GM21360 (cell line): ENCODE results near the gene ACER1.
"Not testable (repeated sequence)": the region's sequence is repeated elsewhere in the genome, so short reads cannot be mapped to it uniquely, and the experiment has no call there.

Source experiments
- ATAC-seq: cut with Tn5 transposase; IDR thresholded peaks from one replicate; pipeline ENCODE4 v1.9.1; 2021; ENCODE audit warnings: mild to moderate bottlenecking, moderate library complexity; ENCODE audit not compliant: unreplicated experiment

ACER1 gene

DNA sequence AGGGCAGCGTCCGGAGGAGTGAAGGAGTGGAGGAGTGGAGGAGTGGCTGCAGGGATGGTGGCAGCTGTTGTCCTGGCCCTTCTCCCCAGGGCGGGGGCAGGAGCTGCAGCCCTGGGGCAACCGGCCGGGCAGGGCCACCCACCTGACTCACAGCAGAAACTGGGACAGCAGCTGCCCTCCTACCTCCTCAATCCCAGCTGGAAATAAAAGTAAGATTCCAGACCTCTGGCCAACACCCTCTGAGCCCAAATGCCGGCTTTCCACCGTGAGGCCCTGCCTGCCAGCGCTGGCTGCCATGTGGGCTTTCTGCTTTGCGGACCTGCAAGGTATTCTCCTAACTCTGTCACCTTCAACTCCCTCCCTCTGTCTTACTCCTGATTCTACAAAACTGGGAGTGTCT is 24.6 kb upstream of the ACER1 start:
- no peak for ATAC-seq

DNA sequence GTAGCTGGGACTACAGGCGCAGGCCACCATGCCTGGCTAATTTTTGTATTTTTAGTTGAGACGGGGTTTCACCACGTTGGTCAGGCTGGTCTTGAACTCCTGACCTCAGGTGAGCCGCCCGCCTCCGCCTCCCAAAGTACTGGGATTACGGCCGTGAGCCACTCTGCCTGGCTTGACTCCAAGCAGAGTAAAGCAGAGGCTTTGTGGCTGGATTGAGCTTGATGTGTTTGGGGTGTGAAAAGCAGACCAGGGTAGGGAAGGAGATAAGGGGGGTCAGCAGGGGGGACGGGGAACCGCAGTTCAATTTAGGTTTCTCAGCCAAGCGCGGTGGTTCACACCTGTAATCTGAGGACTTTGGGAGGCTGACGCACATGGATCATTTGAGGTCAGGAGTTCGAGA is 23.8 kb upstream of the ACER1 start:
- no peak for ATAC-seq

DNA sequence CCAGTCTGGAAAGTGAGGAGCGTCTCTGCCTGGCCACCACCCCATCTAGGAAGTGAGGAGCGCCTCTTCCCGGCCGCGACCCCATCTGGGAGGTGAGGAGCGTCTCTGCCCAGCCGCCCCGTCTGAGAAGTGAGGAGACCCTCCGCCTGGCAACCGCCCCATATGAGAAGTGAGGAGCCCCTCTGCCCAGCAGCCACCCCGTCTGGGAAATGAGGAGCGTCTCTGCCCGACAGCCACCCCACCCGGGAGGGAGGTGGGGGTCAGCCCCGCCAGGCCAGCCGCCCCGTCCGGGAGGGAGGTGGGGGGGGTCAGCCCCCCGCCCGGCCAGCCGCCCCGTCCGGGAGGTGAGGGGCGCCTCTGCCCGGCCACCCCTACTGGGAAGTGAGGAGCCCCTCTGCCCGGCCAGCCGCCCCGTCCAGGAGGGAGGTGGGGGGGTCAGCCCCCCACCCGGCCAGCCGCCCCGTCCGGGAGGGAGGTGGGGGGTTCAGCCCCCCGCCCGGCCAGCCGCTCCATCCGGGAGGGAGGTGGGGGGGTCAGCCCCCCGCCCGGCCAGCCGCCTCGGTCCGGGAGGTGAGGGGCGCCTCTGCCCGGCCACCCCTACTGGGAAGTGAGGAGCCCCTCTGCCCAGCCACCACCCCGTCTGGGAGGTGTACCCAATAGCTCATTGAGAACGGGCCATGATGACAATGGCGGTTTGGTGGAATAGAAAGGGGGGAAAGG is 22.1 kb upstream of the ACER1 start:
- ATAC-seq = not testable (repeated sequence)

GRCh38 chr19:6354098-6354674 is 20.8 kb upstream of the ACER1 start:
- no peak for ATAC-seq

DNA sequence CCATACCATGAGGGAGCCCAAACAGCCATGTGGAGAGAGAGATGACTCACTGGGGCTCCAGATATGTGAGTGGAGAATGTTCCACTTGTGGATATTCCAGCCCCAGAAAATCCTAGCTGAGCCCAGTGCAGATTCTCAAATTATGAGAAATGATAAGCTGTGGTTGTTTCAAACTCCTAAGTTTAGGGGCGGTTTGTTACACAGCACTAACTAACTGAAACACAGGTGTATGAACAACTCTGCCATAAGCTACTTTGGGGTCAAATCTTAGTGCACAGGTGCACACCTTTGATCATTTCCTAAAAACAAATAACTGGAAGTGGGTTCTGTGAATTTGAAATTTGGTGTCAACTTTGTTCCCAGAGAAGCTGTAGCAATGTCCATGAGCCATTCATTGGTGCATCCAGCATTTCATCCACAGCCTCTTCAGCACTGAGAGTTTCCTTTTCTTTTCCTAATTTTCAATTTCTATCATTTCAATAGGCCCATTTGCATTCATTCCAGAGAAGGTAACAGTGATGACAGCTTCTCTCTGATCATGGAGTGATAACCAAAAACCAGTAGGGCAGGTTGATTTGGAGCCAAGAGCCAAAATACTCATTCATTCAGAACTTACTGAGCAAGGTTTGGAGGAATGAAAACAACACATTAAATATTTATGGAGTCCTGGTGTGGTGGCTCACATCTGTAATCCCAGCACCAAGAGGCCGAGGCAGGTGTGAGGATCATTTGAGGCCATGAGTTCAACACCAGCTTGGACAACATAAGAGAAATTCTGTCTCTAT is 19.2 kb upstream of the ACER1 start:
- no peak for ATAC-seq

DNA sequence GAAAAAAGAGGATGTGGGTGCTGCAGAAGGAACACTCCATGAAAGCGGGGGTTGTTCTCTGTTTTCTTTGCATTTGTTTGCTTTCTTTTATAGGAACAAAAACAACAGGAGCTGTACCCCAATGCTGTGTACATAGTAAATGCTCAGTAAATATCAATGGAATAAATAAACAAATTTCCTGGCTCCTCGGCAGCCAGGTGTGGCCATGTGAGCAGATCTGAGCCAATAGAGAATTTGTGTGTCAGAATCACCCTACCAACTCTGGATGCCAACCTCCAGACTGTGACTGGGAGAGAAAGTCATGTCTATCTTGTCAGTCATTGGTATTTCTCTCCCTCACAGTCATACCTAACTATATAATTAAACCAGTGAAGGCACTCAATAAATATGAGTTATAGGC is 17.3 kb upstream of the ACER1 start:
- no peak for ATAC-seq

DNA sequence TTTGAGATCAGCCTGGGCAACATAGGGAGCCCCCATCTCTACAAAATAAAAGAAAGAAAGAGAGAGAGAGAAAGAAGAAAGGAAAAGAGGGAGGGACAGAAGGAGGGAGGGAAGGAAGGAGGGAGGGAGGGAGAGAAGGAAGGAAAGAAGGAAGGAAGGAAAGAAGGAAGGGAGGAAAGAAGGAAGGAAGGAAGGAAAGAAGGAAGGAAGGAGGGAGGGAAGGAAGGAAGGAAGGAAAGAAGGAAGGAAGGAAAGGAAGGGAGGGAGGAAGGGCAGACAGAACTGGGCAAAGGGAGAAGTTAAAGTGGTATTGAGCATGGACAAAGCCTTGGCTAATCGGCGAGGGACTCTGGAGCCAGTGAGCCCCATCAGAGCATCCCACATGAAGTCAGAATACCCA is 15.9 kb upstream of the ACER1 start:
- not testable (repeated sequence) for ATAC-seq

DNA sequence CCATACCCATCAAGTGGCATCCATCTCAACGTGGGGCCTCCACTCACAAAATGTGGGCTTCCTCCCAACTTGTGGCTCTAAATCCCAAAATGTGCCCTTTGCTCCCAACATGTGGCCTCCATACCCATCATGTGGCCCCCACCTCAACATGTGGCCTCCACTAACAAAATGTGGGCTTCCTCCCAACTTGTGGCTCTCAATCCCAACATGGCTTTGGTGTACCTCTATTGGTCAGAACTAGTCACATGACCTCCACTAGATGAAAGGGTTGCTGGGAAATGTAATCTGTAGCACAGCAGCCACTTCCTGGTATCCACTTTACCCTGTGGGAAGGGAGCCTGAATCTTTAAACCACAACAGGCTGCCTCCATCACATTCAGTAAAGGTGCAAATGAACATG is 10.1 kb upstream of the ACER1 start:
- ATAC-seq = no peak

- ATAC-seq = no peak
Measured at GRCh38 chr19:6340493-6341201, 7.2 kb upstream of the ACER1 start.

- no peak for ATAC-seq
Measured at GRCh38 chr19:6334490-6335285, 1.3 kb upstream of the ACER1 start.

DNA sequence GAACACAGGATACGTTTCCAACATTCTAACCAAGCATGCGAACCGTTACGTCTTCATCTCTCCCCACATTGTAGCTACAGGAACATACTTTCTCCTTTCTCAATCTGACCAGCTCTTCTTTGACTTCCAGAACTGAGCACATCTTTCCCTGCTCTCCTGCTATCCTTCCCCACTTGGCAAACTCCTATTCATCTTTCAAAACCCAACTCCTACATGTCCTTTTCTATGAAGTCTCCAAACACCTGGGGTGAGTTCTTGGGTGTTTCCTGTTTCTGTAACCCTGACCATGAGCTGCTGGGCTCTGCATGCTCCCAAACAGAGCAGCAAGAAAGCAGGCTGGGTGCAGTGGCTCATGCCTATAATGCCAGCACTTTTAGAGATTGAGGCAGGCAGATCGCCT is 6.6 kb downstream of the ACER1 start:
- no peak for ATAC-seq

DNA sequence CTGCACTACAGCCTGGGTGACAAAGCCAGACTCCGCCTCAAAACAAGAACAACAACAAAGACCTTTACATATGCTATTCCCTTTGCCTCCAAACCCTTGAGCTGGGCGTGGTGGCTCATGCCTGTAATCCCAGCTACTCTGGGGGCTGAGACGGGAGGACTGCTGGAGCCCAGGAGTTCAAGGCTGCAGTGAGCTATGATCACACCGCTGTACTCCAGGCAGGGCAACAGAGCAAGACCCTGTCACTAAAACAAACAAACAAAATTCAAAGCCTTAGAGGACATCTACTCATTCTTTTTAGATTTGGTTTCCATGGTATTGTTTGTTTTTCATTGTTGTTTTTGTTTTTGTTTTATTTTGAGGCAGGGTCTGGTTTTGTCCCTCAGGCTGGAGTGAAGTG is 7.8 kb downstream of the ACER1 start:
- ATAC-seq = no peak

GRCh38 chr19:6324757-6325156 is 8.7 kb downstream of the ACER1 start:
- no peak for ATAC-seq

- ATAC-seq = no peak
Measured at GRCh38 chr19:6322284-6322683, 11.1 kb downstream of the ACER1 start.

- no peak for ATAC-seq
Measured at GRCh38 chr19:6319376-6319775, 14.0 kb downstream of the ACER1 start.

DNA sequence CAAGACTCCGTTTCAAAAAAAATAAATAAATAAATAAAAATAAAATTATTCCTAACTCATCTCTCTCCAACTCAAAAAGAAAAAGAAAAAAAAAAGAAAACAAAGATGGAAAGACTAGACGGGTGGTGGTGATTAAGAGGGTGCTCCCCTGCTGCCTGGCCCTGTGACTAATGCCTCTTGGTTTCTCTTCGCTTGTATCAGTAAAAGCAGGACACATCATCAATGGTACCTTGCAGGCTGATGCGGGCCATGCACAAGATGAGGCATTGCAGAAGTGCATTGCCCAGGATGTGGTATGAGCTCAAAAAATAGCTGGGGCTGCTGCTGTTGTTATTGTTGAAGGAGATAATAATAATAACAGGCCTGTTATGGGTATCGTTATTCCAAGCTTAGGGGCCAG is 14.6 kb downstream of the ACER1 start:
- ATAC-seq = no peak

GRCh38 chr19:6315646-6316045 is 17.8 kb downstream of the ACER1 start:
- ATAC-seq = not testable (repeated sequence)

DNA sequence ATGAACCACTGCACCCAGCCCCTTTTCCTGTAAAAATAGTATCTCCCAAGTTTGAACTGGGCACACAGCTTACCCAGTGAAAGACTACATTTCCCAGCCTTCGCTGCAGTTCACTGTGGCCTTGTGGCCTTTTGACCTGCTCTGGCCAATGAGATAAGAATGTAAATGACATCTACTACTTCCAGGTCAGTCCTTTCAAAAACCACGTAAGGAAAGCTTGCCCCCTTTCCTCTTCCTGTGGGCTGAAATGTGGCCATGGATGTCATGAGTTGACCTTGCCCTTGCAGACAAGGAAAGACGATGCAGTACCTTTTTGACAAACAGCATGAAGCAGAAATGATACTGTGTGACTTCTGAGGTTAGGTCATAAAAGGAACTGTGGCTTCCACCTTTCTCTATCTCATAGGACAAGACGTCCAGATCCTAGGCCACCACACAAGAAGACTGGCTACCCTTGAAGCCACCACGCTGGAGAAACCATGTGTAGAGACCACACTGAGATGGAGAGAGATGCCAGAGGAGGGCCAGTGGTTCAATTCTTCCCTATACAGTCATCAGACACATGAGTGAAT is 19.9 kb downstream of the ACER1 start:
- no peak for ATAC-seq

GRCh38 chr19:6312018-6312417 is 21.4 kb downstream of the ACER1 start:
- no peak for ATAC-seq

- no peak for ATAC-seq
Measured at GRCh38 chr19:6298413-6298812, 35.0 kb downstream of the ACER1 start.
